CD14-positive monocyte (primary cell): Measurements from ENCODE around the gene PCDHA8. TPM values are rescaled to one million over a fixed set of nuclear protein-coding genes. Genes with fewer than 3 reads are reported as not detected.
A peak's percentile ranks its signal among the peaks of the same experiment; 100 is the strongest.

Experiments
- DNase-seq, 3 donors: peaks; one replicate each; pipeline ENCODE4 v3.0.0-alpha.2; 2011 to 2022
- H2AFZ ChIP-seq: 2 replicates; pipeline ENCODE4 v1.6.0; 2012; ENCODE audit warnings: mild to moderate bottlenecking, low read depth, low read length, inconsistent platforms; ENCODE audit not compliant: insufficient read depth, poor library complexity, severe bottlenecking
- H3K27ac ChIP-seq, 2 donors: 1 replicate in 1 of 2; 2 replicates in 1 of 2; pipeline ENCODE4 v1.5.1; 2012 to 2013; ENCODE audit warnings: low read length in 2 of 2, control low read depth in 1 of 2, inconsistent platforms in 1 of 2, low read depth in 1 of 2, mild to moderate bottlenecking in 1 of 2
- H3K27me3 ChIP-seq, 2 donors: one replicate each; pipeline versions ENCODE4 v1.6.0 to v1.6.1; 2011 to 2013; ENCODE audit warnings: low read length in 2 of 2; ENCODE audit not compliant: control insufficient read depth in 2 of 2, insufficient read depth in 2 of 2
- H3K36me3 ChIP-seq, 2 donors: replicated peaks in 1 of 2; 1 replicate in 1 of 2; 2 replicates in 1 of 2; pipeline versions ENCODE4 v1.5.1 to v1.6.1; 2012 to 2013; ENCODE audit warnings: low read length in 2 of 2, control low read depth in 1 of 2, inconsistent platforms in 1 of 2, mild to moderate bottlenecking in 1 of 2; ENCODE audit not compliant: insufficient read depth in 2 of 2, control insufficient read depth in 1 of 2
- H3K4me1 ChIP-seq, 2 donors: 1 replicate in 1 of 2; 2 replicates in 1 of 2; pipeline versions ENCODE4 v1.5.1 to v1.6.1; 2012 to 2013; ENCODE audit warnings: low read length in 2 of 2, control low read depth in 1 of 2, inconsistent platforms in 1 of 2, mild to moderate bottlenecking in 1 of 2, moderate library complexity in 1 of 2; ENCODE audit not compliant: insufficient read depth in 2 of 2, control insufficient read depth in 1 of 2
- H3K4me2 ChIP-seq: replicated peaks from 2 replicates; pipeline ENCODE3; 2012; ENCODE audit warnings: low read length, moderate library complexity, mild to moderate bottlenecking; ENCODE audit not compliant: poor library complexity, severe bottlenecking; ENCODE audit errors: extremely low read depth
- H3K4me3 ChIP-seq, 3 experiments: fragments of 200-600 bp in 1 of 3; sonication (generic) in 1 of 3; replicated peaks in 1 of 3; 1 replicate in 2 of 3; 2 replicates in 1 of 3; pipeline ENCODE4 v1.5.1; 2011 to 2013; ENCODE audit warnings: low read length in 3 of 3, mild to moderate bottlenecking in 3 of 3, control low read depth in 2 of 3, low read depth in 2 of 3, inconsistent platforms in 1 of 3, moderate library complexity in 1 of 3
- H3K79me2 ChIP-seq: 2 replicates; pipeline ENCODE4 v1.6.0; 2012; ENCODE audit warnings: mild to moderate bottlenecking, control low read depth, inconsistent platforms, low read length, moderate library complexity; ENCODE audit not compliant: insufficient read depth
- H3K9ac ChIP-seq: 2 replicates; pipeline ENCODE4 v1.6.0; 2017; ENCODE audit warnings: low read length, mild to moderate bottlenecking; ENCODE audit not compliant: insufficient read depth, poor library complexity, severe bottlenecking
- H3K9me3 ChIP-seq, 2 donors: replicated peaks in 1 of 2; 1 replicate in 1 of 2; 2 replicates in 1 of 2; pipeline versions ENCODE4 v1.5.1 to v1.6.1; 2012 to 2013; ENCODE audit warnings: low read length in 2 of 2, control low read depth in 1 of 2; ENCODE audit not compliant: control insufficient read depth in 1 of 2, insufficient read depth in 1 of 2
- H4K20me1 ChIP-seq: 2 replicates; pipeline ENCODE4 v1.6.0; 2012; ENCODE audit warnings: mild to moderate bottlenecking, low read length, control low read depth, moderate library complexity; ENCODE audit not compliant: insufficient read depth
- H3K27ac Mint-ChIP-seq, 7 donors: one replicate each; pipeline ENCODE4 v1.8.0; 2020; ENCODE audit warnings: mild to moderate bottlenecking in 7 of 7, mixed read lengths in 7 of 7, moderate library complexity in 6 of 7, inconsistent platforms in 2 of 7
- H3K27me3 Mint-ChIP-seq, 3 donors: one replicate each; pipeline ENCODE4 v1.8.0; 2021 to 2022; ENCODE audit warnings: low read depth in 3 of 3, mild to moderate bottlenecking in 3 of 3, mixed read lengths in 3 of 3, moderate library complexity in 3 of 3, inconsistent platforms in 1 of 3
- H3K36me3 Mint-ChIP-seq, 2 donors: one replicate each; pipeline ENCODE4 v1.8.0; 2020; ENCODE audit warnings: mixed read lengths in 2 of 2, inconsistent platforms in 1 of 2, mild to moderate bottlenecking in 1 of 2
- H3K4me1 Mint-ChIP-seq: one replicate; pipeline ENCODE4 v1.8.0; 2020; ENCODE audit warnings: mild to moderate bottlenecking, mixed read lengths
- H3K4me3 Mint-ChIP-seq, 2 donors: one replicate each; pipeline ENCODE4 v1.8.0; 2020; ENCODE audit warnings: mild to moderate bottlenecking in 2 of 2, mixed read lengths in 2 of 2, moderate library complexity in 1 of 2
- H3K9me3 Mint-ChIP-seq, 7 donors: one replicate each; pipeline ENCODE4 v1.8.0; 2020 to 2022; ENCODE audit warnings: mixed read lengths in 7 of 7, mild to moderate bottlenecking in 6 of 7, moderate library complexity in 6 of 7, inconsistent platforms in 2 of 7
- CTCF ChIP-seq: fragments of 200-600 bp; IDR thresholded peaks from one replicate; pipeline ENCODE4 v1.8.0; 2022; ENCODE audit warnings: antibody characterized with exemption, mild to moderate bottlenecking
- WGBS: methylation state at CpG from one replicate; pipeline ENCODE4 v1.1.5; 2013; ENCODE audit warnings: missing lambda C conversion rate; ENCODE audit not compliant: insufficient coverage; 5-methylcytosine and 5-hydroxymethylcytosine counted together
- intact Hi-C, 2 donors: fragments of 100-400 bp; cut with micrococcal nuclease; formaldehyde crosslinking; loops; one replicate each; pipeline versions ENCODE4 v1.15.0 to v1.15.1; 2023
- polyA plus RNA-seq, 3 donors: library from polyadenylated mRNA; depleted of rRNA in 1 of 3; unstranded in 2 of 3; stranded (reverse) in 1 of 3; fragments of 300-500 nt in 2 of 3; fragments of >200 nt in 1 of 3; fragmentation: Illumina TruSeq in 2 of 3; gene quantifications; 1 replicate in 2 of 3; 2 replicates in 1 of 3; pipeline ENCODE4 v1.2.3, GENCODE V29; 2012 to 2021

Gene PCDHA8
- polyA plus RNA-seq, 3 donors, result not detected

GRCh38 chr5:140882591-140882899 lies 41.6 kb downstream of the PCDHA8 start:
- Histone ChIP-seq H4K20me1 (no peaks in the 10 kb centered on the region), H3K4me1 (no peaks in the 10 kb centered on the region), H3K27me3 (peaks cover 0 to 18% of the 10 kb centered on the region in 2 donors), H3K27ac (no peak overlapping the region), H2AFZ (no peak overlapping the region), H3K36me3 (no peaks in the 10 kb centered on the region), H3K9me3 (peaks cover 35 to 43% of the 10 kb centered on the region in 2 donors), H3K4me3 (no peak overlapping the region), H3K4me2 (no peak overlapping the region), H3K9ac (no peak overlapping the region), H3K79me2 (no peaks in the 10 kb centered on the region)
- peak overlapping the region in 1 of 2 donors; percentile 37 for H3K4me3 Mint-ChIP-seq
- peaks cover 32 to 41% (median 36%) of the 10 kb centered on the region in 7 donors for H3K9me3 Mint-ChIP-seq
- no peak for DNase-seq
- TF ChIP-seq CTCF, result no peak
- peaks cover 2 to 32% (median 19%) of the 10 kb centered on the region in 3 donors for H3K27me3 Mint-ChIP-seq
- WGBS, result 37% methylated on average over 11 of the region's 12 CpGs
- H3K36me3 Mint-ChIP-seq, result no peaks in the 10 kb centered on the region
- H3K4me1 Mint-ChIP-seq, result no peaks in the 10 kb centered on the region
- intact Hi-C loops, result no loop called here
- no peak overlapping the region for H3K27ac Mint-ChIP-seq

- Histone ChIP-seq H3K9ac (no peak overlapping the region), H3K4me3 (no peak overlapping the region), H3K27ac (no peak overlapping the region), H4K20me1 (no peaks in the 10 kb centered on the region), H3K27me3 (peaks cover 0 to 18% of the 10 kb centered on the region in 2 donors), H2AFZ (no peak overlapping the region), H3K36me3 (no peaks in the 10 kb centered on the region), H3K4me2 (no peak overlapping the region), H3K79me2 (no peaks in the 10 kb centered on the region), H3K9me3 (peaks cover 34 to 42% of the 10 kb centered on the region in 2 donors), H3K4me1 (no peaks in the 10 kb centered on the region)
- no peak for TF ChIP-seq CTCF
- Mint-ChIP-seq H3K9me3 (peaks cover 32 to 45% (median 34%) of the 10 kb centered on the region in 7 donors), H3K27ac (no peak overlapping the region), H3K4me1 (no peaks in the 10 kb centered on the region), H3K36me3 (no peaks in the 10 kb centered on the region), H3K27me3 (peaks cover 2 to 32% (median 19%) of the 10 kb centered on the region in 3 donors), H3K4me3 (no peak overlapping the region)
- DNase-seq, result no peak
- intact Hi-C loops, result no loop called here
- whole genome bisulfite sequencing, result 41% methylated on average over 41 of the region's 41 CpGs
These were observed 42.4 kb downstream of the PCDHA8 start for GRCh38 chr5:140883373-140883772.
